Measurements from ENCODE around the gene UGP2. TPM values are rescaled to one million over a fixed set of nuclear protein-coding genes. Genes with fewer than 3 reads are reported as not detected.

UGP2 gene
- total RNA-seq, 1 experiment from 2014 or later: 76.1 TPM

GRCh38 chr2:63872571-63873328, 31.1 kb downstream of the UGP2 start:
- ChIA-PET CTCF (no interaction called here), POLR2A (no interaction called here)
- H3K36me3 ChIP-seq (ENCODE audit: control insufficient read depth, insufficient read depth, low read length): no peaks in the 10 kb centered on the region
- no peak overlapping the region for H3K4me3 ChIP-seq (ENCODE audit: low read depth in 2 of 2, low read length in 2 of 2)
- TF ChIP-seq TCF7L2 (IDR thresholded peaks at IDR 0.05; ENCODE audit: low read depth, low read length): no peak
- no peak for TF ChIP-seq CTCF (IDR thresholded peaks at IDR 0.05)
- no TSS peak for BruUV-seq (replicated peaks)
- intact Hi-C loops (cut with micrococcal nuclease; ENCODE audit: unreplicated experiment) (no loop called here), in situ Hi-C loops (cut with HindIII; ENCODE audit: low pct_unique_long_range_greater_than_20kb, low sequenced_read_pairs) (no loop called here)
- DNase-seq (ENCODE audit: low read depth, low spot score) (no peak), ATAC-seq (no peak)
- no peaks in the 10 kb centered on the region for H3K9me3 ChIP-seq (ENCODE audit: control insufficient read depth, insufficient read depth, low read depth, low read length)
- H3K27me3 ChIP-seq (ENCODE audit: control insufficient read depth, insufficient read depth, low read length): no peaks in the 10 kb centered on the region
- no peak overlapping the region for H3K27ac ChIP-seq (ENCODE audit: low read length)
- H3K4me1 ChIP-seq (ENCODE audit: control insufficient read depth, insufficient read depth, low read length): no peaks in the 10 kb centered on the region

- Histone ChIP-seq H3K4me1 (ENCODE audit: control insufficient read depth, insufficient read depth, low read length) (no peaks in the 10 kb centered on the region), H3K9me3 (ENCODE audit: control insufficient read depth, insufficient read depth, low read depth, low read length) (no peaks in the 10 kb centered on the region), H3K4me3 (ENCODE audit: low read depth in 2 of 2, low read length in 2 of 2) (no peak overlapping the region), H3K27me3 (ENCODE audit: control insufficient read depth, insufficient read depth, low read length) (no peaks in the 10 kb centered on the region), H3K36me3 (ENCODE audit: control insufficient read depth, insufficient read depth, low read length) (no peaks in the 10 kb centered on the region), H3K27ac (ENCODE audit: low read length) (no peak overlapping the region)
- ATAC-seq (no peak), DNase-seq (ENCODE audit: low read depth, low spot score) (no peak)
- ChIA-PET POLR2A (no interaction called here), CTCF (no interaction called here)
- in situ Hi-C loops (cut with HindIII; ENCODE audit: low pct_unique_long_range_greater_than_20kb, low sequenced_read_pairs) (no loop called here), intact Hi-C loops (cut with micrococcal nuclease; ENCODE audit: unreplicated experiment) (no loop called here)
- TF ChIP-seq TCF7L2 (IDR thresholded peaks at IDR 0.05; ENCODE audit: low read depth, low read length) (no peak), SIN3A (IDR thresholded peaks at IDR 0.05; ENCODE audit: borderline replicate concordance, insufficient read depth, low read depth, low read length) (no peak), POLR2AphosphoS5 (IDR thresholded peaks at IDR 0.05; ENCODE audit: low read depth, low read length) (no peak), REST (IDR thresholded peaks at IDR 0.05; ENCODE audit: insufficient read depth in 1 of 2, low read depth in 2 of 2, low read length in 1 of 2) (no peak), CTCF (IDR thresholded peaks at IDR 0.05) (no peak)
- BruUV-seq (replicated peaks): no TSS peak
Observed at GRCh38 chr2:63874204-63875130, 32.8 kb downstream of the UGP2 start.

All from Panc1 (cell line).